LoVo (cell line): ENCODE measurements around the gene SLC34A1.
"Not testable (repeated sequence)": the region's sequence is repeated elsewhere in the genome, so short reads cannot be mapped to it uniquely, and the experiment has no call there.

Experiments
- DNase-seq: peaks from one replicate; pipeline ENCODE4 v3.0.0-alpha.2; 2016; ENCODE audit warnings: low spot score

Gene SLC34A1

DNA sequence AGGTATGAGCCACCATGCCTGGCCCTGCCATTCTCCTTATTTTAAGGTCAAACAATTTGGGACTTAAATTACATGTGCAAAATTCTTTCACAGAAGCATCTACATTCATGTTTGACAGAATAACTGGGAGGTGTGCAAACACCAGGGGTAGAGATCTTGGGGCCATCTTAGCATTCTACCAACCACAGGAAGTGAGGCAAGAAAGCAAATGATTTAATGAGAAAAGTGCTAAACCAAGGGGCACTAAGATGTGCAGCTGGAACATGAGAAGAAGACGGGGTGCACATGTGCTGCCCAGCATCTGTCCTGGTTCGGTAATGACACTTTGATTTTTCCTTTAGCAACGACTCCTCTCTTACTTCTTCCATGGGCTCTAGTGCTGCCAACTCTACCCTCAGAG is 26.3 kb downstream of the SLC34A1 start:
- DNase-seq: no peak

DNA sequence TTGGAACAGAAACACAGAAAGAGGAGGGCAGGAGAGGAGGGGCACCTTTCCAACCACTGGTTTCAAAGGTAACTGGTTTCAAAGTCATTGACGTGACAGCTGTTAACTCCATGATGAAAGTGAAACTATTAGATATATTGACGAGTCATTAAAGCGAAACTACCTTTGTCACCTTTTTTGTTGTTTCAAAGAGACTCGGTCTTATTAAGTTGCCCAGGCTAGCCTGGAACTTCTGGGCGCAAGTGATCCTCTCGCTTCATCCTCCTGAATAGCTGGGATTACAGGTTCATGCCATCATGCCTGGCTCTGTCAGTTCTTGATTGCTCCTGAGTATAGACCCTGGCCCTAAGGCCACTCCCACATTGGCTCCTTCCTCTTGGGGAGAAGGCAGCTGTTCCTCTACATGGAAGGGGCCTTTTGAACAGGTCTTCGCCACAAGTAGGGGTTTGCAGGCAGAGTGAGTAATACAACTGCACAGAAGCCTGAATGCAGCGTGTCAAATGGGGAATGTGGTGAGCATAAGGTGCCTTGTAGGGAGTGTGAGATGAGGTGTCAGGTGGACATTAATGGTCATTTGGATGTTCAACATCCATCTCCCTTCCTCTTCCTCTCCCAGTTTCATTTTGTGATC is 28.5 kb downstream of the SLC34A1 start:
- DNase-seq: no peak

DNA sequence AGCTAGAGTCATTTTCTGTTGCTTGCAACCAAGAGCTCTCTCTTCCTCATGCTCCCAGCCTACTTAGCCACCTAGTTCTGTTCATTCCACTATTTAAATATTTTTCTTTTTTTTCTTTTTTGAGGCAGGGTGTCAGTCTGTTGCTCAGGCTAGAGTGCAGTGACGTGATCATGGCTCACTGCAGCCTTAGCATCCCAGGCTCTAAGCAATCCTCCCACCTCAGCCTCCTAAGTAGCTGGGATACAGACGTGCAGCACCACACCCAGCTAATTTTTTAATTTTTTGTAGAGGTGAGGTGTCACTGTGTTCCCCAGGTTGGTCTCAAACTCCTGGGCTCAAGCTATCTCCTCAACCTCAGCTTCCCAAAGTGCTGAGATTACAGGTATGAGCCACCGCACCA is 30.2 kb downstream of the SLC34A1 start:
- no peak for DNase-seq

DNA sequence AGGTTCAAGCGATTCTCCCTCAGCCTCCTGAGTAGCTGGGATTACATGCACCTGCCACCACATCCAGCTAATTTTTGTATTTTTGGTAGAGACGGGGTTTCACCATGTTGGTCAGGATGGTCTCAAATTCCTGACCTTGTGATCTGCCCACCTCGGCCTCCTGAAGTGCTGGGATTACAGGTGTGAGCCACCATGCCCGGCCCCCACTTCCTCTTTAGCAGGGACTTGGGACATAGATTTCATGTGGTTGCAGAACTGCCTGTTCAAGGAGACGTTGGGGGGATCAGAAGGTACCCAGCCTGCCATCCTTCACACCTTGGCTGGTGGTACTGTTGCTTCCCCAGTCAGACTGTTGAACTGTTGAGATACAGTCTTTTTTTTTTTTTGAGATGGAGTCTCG is 32.8 kb downstream of the SLC34A1 start:
- not testable (repeated sequence) for DNase-seq

DNA sequence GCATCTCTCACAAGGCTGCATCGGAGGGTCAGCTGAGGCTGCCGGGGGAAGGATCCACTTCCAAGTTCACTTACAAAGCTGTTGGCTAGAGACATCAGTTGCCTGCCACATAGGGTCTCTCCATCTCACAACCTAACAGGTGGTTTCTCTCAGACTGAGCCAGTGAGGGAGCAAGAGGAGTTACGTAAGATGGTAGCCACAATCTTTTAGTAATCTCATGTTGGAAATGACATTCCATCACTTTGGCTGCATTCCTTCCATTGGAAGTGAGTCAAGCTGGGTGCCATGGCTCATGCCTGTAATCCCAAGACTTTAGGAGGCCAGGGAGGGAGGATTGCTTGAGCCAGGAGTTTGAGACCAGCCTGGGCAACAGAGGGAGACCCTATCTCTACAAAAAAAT is 34.8 kb downstream of the SLC34A1 start:
- DNase-seq: no peak

DNA sequence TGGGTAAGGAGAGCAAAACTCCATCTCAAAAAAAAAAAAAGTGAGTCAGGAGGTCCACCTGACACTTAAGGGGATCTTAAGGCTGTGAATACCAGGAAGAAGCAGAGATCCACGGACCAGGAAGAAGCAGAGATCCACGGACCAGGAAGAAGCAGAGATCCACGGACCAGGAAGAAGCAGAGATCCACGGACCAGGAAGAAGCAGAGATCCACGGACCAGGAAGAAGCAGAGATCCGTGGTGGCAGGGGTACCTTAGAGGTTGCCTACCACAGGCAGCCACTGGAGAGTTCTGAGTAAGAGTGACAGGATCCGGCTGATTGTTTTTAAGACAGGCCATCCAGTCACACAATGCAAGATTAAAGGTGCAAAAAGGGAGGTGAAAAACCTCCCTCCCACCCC is 36.2 kb downstream of the SLC34A1 start:
- DNase-seq: not testable (repeated sequence)

DNA sequence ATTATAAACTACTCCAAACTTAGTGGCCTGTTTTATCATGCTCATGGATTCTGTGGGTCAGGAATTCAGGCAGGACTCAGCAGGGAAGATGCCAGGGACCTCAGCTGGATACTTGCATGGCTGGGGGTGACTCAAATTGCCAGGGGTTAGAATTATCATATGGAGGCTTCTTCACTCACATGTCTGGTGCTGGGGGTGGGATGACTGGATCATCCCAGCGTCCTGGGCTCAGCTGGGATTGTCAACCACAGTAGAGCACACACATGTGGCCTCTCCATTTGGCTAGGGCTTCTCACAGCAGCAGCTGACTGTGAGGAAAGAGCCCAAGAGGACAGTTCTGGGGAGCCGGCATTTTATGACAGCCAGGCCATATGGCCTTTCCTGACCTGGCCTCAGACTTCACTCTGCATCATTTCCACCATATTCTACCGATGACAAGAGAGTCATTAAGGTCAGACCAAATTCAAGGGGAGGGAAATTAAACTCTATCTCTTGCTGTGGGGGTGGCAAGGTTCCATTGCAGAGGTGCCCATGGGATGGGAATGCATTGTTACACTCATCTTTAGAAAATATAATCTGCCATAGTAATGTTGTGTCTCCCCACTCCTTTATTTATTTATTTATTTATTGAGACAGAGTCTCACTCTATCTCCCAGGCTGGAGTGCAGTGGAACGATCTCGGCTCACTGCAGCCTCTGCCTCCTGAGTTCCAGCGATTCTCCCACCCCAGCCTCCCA is 37.0 kb downstream of the SLC34A1 start:
- no peak for DNase-seq

DNA sequence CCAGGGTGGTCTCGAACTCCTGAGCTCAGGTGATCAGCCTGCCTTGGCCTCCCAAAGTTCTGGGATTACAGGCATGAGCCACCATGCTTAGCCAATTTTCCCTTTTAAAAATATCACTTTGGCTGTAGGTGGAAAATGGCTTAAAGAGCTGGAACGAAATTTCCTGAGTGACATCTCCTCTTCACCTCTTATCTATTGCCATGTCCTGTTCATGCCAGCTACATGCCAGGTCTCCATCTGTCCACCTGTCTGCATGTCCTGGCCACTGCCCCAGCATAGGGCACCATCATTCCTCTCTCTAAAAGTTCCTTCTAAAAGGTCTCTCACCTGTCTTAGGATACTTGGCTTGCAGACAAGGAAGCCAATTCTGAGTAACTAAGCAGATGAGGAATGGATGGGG is 39.4 kb downstream of the SLC34A1 start:
- DNase-seq: no peak

DNA sequence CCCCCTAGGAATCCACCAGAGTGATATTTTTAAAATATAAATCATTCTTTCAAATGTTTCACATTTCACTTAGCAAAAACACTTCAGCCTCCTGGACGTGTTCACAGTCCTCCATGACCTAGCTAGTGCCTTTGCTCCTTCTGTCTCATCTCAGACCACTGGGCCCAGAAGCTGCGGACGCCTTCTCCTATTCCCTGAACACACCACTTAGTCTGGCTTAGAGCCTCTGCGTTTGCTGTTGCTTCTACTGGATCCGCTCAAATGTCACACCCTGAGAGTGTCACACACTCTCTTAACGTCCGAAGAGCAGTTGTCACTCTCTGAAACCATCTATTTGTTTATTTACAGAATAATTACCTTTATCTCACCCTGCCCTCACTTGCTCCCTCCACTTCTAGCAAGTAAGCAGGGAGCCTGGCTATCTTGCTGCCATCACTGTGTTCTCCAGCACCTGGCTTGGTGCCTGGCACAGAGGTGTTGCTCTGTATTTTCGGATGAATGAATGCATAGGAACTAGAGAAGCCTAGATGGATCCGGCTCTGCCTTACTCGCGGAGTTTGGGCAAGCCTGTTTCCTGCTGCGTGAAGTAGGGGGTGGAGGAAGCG is 41.1 kb downstream of the SLC34A1 start:
- DNase-seq: no peak

DNA sequence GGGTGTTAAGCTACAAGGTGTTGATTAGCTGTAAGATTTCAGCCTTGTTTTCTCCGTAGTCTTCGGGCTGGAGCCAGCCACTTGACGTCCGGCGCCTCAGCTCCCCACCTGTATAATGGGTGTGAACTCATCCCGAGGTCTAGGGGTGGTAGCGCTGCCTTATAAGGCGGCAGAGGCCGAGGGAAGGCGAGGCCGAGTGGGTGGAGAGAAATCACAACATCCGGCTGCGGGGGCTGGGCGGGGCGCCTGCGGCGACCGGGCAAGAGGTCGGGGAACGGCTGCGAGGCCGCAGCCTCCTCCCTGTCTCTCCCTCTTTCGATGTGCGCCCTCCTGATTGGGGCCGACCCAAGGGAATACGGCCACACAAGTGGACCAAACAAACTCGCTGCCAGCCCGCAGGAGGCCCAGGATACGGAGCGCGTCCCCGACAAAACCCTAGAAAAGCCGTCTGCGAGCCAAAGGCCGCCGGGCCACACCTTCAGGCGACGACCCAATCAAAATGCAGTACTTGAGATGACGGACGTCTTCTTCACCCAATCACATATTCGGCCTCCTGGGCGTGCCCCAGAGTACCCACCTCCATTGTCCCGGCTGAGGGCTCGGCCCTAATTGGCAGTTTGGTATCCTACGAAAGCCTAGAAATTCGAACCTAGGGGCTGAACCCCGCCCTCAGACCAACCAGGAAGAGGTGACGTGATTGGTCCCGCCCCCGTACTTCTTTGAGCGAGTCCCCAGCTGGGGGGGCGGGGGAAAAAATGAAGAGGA is 41.7 kb downstream of the SLC34A1 start:
- peak; percentile 100 for DNase-seq

DNA sequence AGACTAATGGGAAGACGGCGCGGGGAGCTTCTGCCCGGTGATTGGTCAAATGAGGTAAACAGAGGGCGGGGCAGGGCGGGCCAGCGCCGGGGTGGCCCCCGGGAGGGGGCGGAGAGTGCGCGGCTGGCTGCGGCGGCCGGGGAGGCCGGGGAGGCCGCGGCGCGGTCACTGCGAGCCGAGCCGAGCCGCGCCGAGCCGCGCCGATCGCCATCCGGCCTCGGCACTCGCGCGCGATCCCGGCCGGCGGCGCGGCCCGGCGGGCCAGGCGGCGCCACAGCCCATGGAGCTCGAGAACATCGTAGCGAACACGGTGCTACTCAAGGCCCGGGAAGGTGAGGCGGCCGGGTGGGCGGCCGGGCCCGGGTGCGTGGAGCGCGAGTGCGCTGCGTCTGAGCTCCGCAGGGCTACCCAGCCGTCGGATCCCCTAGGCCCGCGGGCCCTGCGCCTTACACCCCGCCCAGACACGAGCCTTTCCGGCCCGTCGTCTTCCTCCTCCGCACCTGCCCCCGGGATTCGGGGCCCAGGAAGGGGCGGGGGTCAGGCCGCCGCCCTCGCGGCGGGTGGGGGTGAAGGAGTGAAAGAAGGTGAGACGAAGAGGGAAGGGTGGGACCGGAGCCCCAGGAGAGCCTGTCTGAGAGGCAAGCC is 42.5 kb downstream of the SLC34A1 start, which contains the start of gene GRK6:
Gene GRK6 (plus strand): TSS at position 111 of the 645 bp plus-strand sequence. CDS start 170 bp downstream, at position 281.
- DNase-seq: peak; percentile 24

DNA sequence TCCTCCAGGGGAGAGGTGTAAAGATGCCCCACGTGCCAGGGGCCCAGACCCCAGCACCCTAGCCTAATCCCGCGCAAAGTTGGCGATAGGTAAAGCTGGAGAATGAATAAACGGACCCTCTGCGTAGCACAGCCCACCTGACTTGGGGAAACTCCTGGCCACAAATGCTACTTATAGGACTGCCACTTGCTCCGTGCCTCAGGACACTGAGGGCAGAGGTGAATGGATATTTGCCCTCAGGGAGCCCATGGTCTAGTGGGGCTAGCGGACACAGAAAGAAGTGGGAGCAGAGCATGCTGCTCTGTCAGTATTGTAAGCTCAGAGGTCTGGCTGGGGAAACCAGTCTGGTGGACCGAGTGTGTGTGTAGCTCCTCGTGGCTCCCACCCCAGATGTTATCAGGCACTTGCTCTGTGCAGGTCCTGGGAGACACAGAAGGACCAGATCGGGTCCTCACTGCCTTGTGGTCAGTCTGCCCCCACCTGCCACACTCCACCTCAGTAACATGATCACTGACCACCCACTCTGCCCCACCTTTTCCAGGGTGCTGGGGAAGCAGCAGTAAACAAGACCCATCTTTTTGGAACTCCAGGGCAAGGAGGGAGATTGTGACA is 43.1 kb downstream of the SLC34A1 start:
- DNase-seq: no peak

DNA sequence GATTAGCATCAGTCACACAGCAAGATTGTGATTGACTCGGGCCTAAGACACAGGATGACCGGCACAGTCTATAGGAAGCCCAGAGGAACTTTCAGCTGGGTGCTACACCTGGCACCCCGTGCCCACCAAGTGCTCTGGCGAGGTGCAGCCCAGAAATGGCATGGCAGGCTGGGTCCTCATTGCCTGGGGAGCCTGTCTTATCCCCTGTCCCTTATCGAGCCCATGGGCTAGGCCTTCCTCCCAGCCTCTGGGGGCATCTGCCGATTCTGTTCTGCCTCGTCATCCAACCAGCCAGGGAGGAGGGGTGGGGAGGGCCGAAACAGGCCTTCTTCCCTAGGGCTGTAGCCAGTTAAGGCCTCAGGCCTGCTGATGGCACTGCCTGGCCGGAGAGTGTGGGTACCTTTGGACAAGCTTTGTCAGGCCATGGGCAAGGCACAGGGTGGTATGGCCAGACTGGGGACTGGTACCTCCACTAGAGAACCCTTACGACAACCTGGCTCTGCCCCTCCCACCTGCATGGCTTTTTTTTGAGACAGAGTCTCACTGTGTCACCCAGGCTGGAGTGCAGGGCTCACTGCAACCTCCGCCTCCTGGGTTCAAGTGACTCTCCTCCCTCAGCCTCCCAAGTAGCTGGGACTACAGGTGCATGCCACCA is 43.8 kb downstream of the SLC34A1 start:
- no peak for DNase-seq

DNA sequence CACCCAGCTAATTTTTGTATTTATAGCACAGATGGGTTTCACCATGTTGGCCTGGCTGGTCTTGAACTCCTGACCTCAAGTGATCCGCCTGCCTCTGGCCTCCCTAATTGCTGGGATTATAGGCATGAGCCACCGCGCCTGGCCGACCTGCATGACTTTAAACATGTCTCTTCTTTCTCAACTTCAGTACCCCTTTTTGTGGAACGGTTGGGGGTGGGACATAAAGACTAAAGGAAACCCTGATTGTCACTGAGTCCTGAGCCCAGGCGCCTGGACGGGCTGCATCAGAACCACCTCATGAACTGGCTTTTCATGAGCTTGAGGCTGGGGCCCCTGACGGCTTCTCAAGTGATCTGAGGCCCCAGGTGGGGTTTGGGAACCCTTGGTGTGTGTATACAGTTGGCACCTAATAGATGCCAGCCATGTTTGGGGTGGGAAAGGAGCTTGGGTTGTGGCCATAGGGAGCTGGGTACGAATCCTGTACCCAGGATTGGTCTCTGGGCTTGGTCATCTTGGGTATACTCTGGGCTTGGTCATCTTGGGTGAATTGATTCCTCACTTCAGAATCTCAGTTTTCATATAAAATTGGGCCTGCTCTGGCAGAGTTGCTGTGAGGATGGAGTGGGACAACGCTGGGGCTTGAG is 44.5 kb downstream of the SLC34A1 start:
- no peak for DNase-seq

DNA sequence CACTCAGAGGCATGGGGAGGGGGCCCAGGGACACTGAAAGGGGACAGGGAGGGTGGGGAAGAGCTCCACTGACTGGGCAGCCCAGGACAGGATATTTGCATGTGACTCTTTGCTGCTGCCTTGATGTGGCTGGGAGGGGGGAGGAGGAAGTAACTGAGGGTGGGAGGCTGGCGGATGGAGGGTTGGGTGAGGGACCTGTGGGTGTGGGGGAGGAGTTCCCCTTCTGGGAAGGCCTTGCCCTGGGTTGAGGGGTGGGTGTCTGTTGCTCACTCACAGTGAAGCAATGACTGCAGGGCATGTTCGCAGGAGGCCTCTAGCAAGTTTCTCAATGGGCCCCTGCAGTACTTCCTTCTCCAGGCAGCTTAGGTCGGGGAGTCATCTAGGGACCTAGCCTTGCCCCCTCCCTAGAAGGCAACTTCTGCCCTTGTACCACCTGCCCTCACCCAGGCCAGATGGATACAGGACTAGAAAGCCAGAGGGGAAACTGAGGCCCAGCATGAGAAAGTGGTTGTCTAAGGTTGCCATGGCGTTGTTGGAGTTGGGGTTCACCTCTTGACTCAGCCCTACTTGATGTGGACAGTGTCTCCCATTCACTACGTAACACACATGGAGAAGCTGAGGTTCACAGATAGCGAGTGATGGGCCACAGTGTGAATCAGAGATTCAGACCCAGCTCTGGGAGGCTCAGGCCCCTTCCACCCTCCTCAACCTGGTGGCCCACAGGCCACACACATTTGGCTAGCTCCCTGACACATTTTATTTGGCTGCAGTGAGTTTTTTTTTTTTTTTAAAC is 45.2 kb downstream of the SLC34A1 start:
- DNase-seq: no peak

DNA sequence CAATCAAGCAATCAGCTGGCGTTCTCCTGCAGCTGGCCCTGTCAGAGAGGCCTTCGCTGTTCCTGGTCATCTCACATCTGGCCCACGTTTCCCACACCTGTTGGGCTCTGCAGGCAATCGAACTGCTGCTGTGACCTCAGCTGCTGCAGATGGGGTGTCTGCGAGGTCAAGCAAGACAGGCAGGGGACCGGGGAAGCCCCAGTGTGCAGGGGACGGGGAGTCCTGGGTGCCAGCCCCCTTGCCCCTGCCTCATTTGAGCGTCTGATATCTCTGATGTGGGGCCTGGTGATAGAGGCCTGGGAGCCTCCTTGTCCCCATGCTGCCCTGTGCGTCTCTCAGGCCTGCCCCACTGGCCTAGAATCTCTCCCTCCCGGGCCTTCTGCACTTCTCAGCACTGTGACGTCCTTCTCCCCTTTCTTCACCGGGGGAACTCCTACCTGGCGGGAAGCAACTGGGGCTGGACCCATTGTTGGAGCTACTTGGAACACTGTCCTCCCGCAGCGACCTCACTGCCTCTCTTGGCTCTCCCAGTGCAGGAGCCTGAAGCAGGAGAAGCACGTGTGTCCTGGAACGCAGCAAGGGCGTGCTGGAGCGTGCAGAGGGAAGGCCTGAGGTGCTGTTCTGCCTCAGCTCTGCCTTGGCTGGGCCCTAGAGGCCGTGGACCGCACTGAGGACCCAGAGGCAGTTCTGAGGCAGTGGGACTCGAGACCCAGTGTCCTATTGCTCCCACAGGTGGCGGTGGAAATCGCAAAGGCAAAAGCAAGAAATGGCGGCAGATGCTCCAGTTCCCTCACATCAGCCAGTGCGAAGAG is 46.1 kb downstream of the SLC34A1 start:
- DNase-seq: no peak

DNA sequence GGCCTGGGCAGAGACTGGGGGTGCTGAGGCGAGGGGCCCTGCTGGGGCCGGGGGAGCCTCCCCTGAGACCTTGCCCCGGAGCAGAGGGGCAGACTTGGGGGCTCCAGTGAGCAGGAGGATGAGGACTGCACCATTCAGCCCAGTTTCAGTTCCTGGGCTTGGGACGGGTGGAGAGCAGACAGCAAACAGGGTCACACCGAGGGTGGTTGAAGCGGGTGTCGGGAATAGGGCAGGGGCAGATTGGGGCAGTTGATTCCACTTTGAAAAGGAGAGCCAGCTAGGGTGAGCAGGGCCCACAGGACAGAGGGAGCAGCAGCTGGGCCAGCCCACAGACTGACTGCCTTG is 46.7 kb downstream of the SLC34A1 start:
- no peak for DNase-seq

DNA sequence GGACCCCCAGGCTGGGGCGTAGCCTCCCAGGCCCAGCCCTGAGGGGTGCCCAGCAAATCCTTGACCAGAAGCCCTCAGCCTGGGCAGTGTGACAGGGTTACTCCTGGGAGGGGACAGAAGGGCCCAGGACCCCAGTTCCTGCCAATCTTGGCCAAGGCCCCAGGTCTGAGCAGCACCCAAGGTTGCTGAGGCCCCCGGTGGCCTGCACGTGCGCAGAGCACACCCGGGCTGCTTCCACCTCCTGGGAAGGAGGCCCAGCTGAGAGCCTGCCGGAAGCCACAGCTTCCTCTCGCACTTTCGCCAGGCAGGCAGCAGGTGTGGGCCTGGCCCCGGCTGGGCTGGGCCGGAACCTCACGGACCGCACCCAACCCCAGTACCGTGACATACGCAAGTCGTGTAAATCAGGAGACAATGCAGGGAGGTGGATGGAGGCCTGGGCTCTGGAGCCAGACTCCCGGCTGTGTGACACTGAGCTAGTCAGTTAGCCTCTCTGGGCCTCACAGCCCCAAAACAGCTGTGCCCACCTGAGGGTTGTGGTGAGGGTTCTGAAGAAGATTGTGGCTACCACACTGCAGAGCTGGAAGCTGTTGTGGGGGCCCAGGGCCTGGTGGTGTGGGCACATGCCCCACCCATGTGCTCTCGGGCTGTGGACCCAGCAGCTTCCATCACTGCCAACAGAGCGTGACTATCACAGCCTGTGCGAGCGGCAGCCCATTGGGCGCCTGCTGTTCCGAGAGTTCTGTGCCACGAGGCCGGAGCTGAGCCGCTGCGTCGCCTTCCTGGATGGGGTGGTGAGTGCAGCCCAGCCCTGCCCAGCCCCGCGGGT is 47.3 kb downstream of the SLC34A1 start:
- no peak for DNase-seq
